Suprapubic skin (tissue), 4 donors: ENCODE data around the gene CCR5. TPM values are rescaled to one million over a fixed set of nuclear protein-coding genes. Genes with fewer than 3 reads are reported as not detected.
"Not testable (repeated sequence)": the region's sequence is repeated elsewhere in the genome, so short reads cannot be mapped to it uniquely, and the experiment has no call there.

ENCODE experiments used
- DNase-seq, 2 donors: peaks; one replicate each; pipeline ENCODE4 v3.0.0-alpha.2; 2019; ENCODE audit warnings: low spot score in 2 of 2
- H3K27ac ChIP-seq: fragments of 200-600 bp; sonication (generic); one replicate; pipeline ENCODE4 v1.5.1; 2019
- H3K27me3 ChIP-seq: fragments of 200-600 bp; sonication (generic); one replicate; pipeline ENCODE4 v1.5.1; 2019
- H3K36me3 ChIP-seq: fragments of 200-600 bp; sonication (generic); one replicate; pipeline ENCODE4 v1.5.1; 2019
- H3K4me1 ChIP-seq: fragments of 200-600 bp; sonication (generic); one replicate; pipeline ENCODE4 v1.5.1; 2019
- H3K4me3 ChIP-seq: fragments of 200-600 bp; sonication (generic); one replicate; pipeline ENCODE4 v1.5.1; 2019; ENCODE audit warnings: mild to moderate bottlenecking
- H3K9me3 ChIP-seq: fragments of 200-600 bp; sonication (generic); one replicate; pipeline ENCODE4 v1.5.1; 2019
- CTCF ChIP-seq, 2 donors: fragments of 200-600 bp in 1 of 2; fragments of 450-650 bp in 1 of 2; sonication (generic) in 1 of 2; IDR thresholded peaks; one replicate each; pipeline ENCODE4 v1.5.1; 2016 to 2019; ENCODE audit warnings: antibody characterized with exemption in 2 of 2, mild to moderate bottlenecking in 1 of 2, moderate library complexity in 1 of 2
- EP300 ChIP-seq: sonication (generic); formaldehyde crosslinking; IDR thresholded peaks from one replicate; pipeline ENCODE4 v1.6.1; 2017; ENCODE audit warnings: antibody characterized with exemption
- POLR2A ChIP-seq, 2 donors: fragments of 450-650 bp; IDR thresholded peaks; one replicate each; pipeline ENCODE4 v1.6.1; 2017; ENCODE audit warnings: antibody characterized with exemption in 2 of 2, mild to moderate bottlenecking in 2 of 2, moderate library complexity in 2 of 2
- POLR2AphosphoS5 ChIP-seq, 3 donors: sonication (generic); formaldehyde crosslinking; IDR thresholded peaks; one replicate each; pipeline ENCODE4 v1.6.1; 2017; ENCODE audit warnings: antibody characterized with exemption in 3 of 3
- WGBS: methylation state at CpG from one replicate; pipeline ENCODE4 v1.1.5; 2018; 5-methylcytosine and 5-hydroxymethylcytosine counted together
- total RNA-seq, 4 donors: library from RNA; depleted of rRNA; stranded (reverse); fragments of >200 nt; gene quantifications; one replicate each; pipeline ENCODE4 v1.1.0, GENCODE V29; 2016

Gene CCR5
- total RNA-seq = 1 to 10 TPM in 1 of 4 donors, under 1 TPM in 1, not detected in 2; 0.34 to 1.3 TPM

GRCh38 chr3:46370839-46371518, at the start of gene CCR5:
CCR5 (plus strand) TSS chr3:46370946; CDS start chr3:46372903, 1,957 bp downstream.
- H3K27ac ChIP-seq = no peak within 1 kb of the TSS
- DNase-seq = no peak
- no peak within 1 kb of the TSS for H3K4me3 ChIP-seq
- H3K4me1 ChIP-seq = no peaks in the 10 kb centered on the region
- WGBS = 47% methylated on average over 5 of the region's 5 CpGs
- H3K27me3 ChIP-seq = peaks cover 9% of the 10 kb centered on the region
- H3K9me3 ChIP-seq = no peaks in the 10 kb centered on the region
- H3K36me3 ChIP-seq = no peaks in the 10 kb centered on the region
- no peak for TF ChIP-seq POLR2AphosphoS5 (IDR thresholded peaks at IDR 0.05)
- TF ChIP-seq EP300 = no peak
- no peak for TF ChIP-seq CTCF (IDR thresholded peaks at IDR 0.05)
- no peak for TF ChIP-seq POLR2A (IDR thresholded peaks at IDR 0.05)

- 91% methylated on average over 1 of the region's 1 CpG for WGBS
- Histone ChIP-seq H3K27ac (no peak overlapping the region), H3K36me3 (no peaks in the 10 kb centered on the region), H3K4me3 (no peak overlapping the region), H3K4me1 (peaks cover 5% of the 10 kb centered on the region), H3K9me3 (no peaks in the 10 kb centered on the region), H3K27me3 (no peaks in the 10 kb centered on the region)
- no peak for DNase-seq
- TF ChIP-seq CTCF (IDR thresholded peaks at IDR 0.05) = no peak
- TF ChIP-seq EP300 = no peak
- no peak for TF ChIP-seq POLR2AphosphoS5 (IDR thresholded peaks at IDR 0.05)
- TF ChIP-seq POLR2A (IDR thresholded peaks at IDR 0.05) = no peak
Measured at GRCh38 chr3:46321461-46322104, 49.2 kb upstream of the CCR5 start.

GRCh38 chr3:46324036-46324435, 46.7 kb upstream of the CCR5 start:
- no peaks in the 10 kb centered on the region for H3K9me3 ChIP-seq
- no peaks in the 10 kb centered on the region for H3K27me3 ChIP-seq
- H3K4me3 ChIP-seq = no peak overlapping the region
- no peaks in the 10 kb centered on the region for H3K36me3 ChIP-seq
- no peak for DNase-seq
- H3K4me1 ChIP-seq = peaks cover 5% of the 10 kb centered on the region
- WGBS = 73% methylated on average over 2 of the region's 2 CpGs
- no peak for TF ChIP-seq CTCF (IDR thresholded peaks at IDR 0.05)
- TF ChIP-seq EP300 = no peak
- TF ChIP-seq POLR2AphosphoS5 (IDR thresholded peaks at IDR 0.05) = no peak
- TF ChIP-seq POLR2A (IDR thresholded peaks at IDR 0.05) = no peak
- H3K27ac ChIP-seq = no peak overlapping the region

GRCh38 chr3:46325645-46326300, 45.0 kb upstream of the CCR5 start:
- TF ChIP-seq POLR2AphosphoS5 (IDR thresholded peaks at IDR 0.05) (no peak), CTCF (IDR thresholded peaks at IDR 0.05) (no peak), POLR2A (IDR thresholded peaks at IDR 0.05) (no peak), EP300 (no peak)
- Histone ChIP-seq H3K27ac (no peak overlapping the region), H3K27me3 (no peaks in the 10 kb centered on the region), H3K4me3 (no peak overlapping the region), H3K9me3 (no peaks in the 10 kb centered on the region), H3K36me3 (no peaks in the 10 kb centered on the region), H3K4me1 (peaks cover 5% of the 10 kb centered on the region)
- DNase-seq = no peak
- 55% methylated on average over 1 of the region's 1 CpG for WGBS

- 78% methylated on average over 3 of the region's 3 CpGs for WGBS
- not testable (repeated sequence) for H3K4me3 ChIP-seq, H3K36me3 ChIP-seq, H3K9me3 ChIP-seq, H3K27ac ChIP-seq, H3K4me1 ChIP-seq, DNase-seq, H3K27me3 ChIP-seq
Measured at GRCh38 chr3:46330676-46331075, 40.1 kb upstream of the CCR5 start.
